ENCODE measurements around the gene GRM1. TPM values are rescaled to one million over a fixed set of nuclear protein-coding genes. Genes with fewer than 3 reads are reported as not detected.

GRM1 gene
- total and polyA plus RNA-seq, 9 of the 15 experiments (the other 6 are each of a cell fraction or from before 2014, with no cell fraction given): not detected

DNA sequence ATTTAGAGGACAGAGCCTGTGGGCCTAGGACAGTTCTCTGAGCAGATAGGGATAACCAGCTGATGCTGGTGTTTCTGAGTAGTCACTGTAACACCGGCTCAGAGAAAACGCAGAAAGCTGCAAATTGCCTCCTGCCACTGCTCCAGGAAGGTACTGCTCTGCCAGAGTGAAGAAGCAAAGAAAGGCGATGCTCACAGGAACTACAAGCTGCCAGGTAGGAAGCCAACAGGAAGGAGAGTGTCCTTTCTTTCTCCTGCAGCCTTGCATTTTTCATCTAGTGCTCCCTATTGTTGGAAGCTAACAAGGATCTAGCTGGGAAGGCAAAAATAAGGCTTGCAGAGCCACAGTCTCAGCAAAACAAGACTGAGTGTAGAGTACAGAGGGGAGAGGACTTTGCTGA is 444.1 kb downstream of the GRM1 start:
- CTCF ChIA-PET (ENCODE audit: low intra/inter-chr PET ratio): no interaction called here
- in situ Hi-C loops (cut with MboI): no loop called here
- no peaks in the 10 kb centered on the region for H3K79me2 ChIP-seq (ENCODE audit: control insufficient read depth, insufficient read depth, low read length)

More for the DNA sequence above, 444.1 kb downstream of the GRM1 start:
- BruUV-seq (replicated peaks): no TSS peak
- no peak for ATAC-seq
- Histone ChIP-seq H3K36me3 (ENCODE audit: control insufficient read depth, insufficient read depth, low read length) (no peaks in the 10 kb centered on the region), H3K4me1 (replicated peaks in 1 of 2; ENCODE audit: control insufficient read depth in 2 of 2, insufficient read depth in 2 of 2, low read length in 2 of 2) (no peaks in the 10 kb centered on the region), H3K27ac (ENCODE audit: extremely low read depth, low read depth, low read length) (no peak overlapping the region), H3K27me3 (ENCODE audit: control insufficient read depth in 2 of 2, insufficient read depth in 2 of 2, low read length in 2 of 2) (no peaks in the 10 kb centered on the region), H3K9me3 (replicated peaks; ENCODE audit: control insufficient read depth, insufficient read depth, low read depth, low read length) (no peaks in the 10 kb centered on the region), H3K9me1 (ENCODE audit: control insufficient read depth, insufficient read depth, low read length) (no peaks in the 10 kb centered on the region), H4K20me1 (replicated peaks; ENCODE audit: control insufficient read depth, insufficient read depth, low read length) (no peaks in the 10 kb centered on the region), H3K4me2 (ENCODE audit: insufficient read depth, low read length) (no peak overlapping the region), H3K9ac (ENCODE audit: insufficient read depth in 1 of 2, low read depth in 2 of 2, low read length in 2 of 2) (no peak overlapping the region), H2AFZ (ENCODE audit: low read depth, low read length) (no peak overlapping the region), H3K4me3 (no peak overlapping the region)
- FAIRE-seq: no peak
- POLR2A ChIA-PET: interaction anchor here (0.9 kb wide), 1 partner anchor 9 kb away, joined by 4 read pairs; no protein-coding TSS in a partner anchor
- no peak for DNase-seq (ENCODE audit: extremely low read depth in 1 of 4, low spot score in 3 of 4)
- WGBS (ENCODE audit: insufficient coverage, low coverage, missing lambda C conversion rate): 0% methylated on average over 3 of the region's 3 CpGs
- intact Hi-C loops (cut with micrococcal nuclease): no loop called here
- TF ChIP-seq, protein P1, sequence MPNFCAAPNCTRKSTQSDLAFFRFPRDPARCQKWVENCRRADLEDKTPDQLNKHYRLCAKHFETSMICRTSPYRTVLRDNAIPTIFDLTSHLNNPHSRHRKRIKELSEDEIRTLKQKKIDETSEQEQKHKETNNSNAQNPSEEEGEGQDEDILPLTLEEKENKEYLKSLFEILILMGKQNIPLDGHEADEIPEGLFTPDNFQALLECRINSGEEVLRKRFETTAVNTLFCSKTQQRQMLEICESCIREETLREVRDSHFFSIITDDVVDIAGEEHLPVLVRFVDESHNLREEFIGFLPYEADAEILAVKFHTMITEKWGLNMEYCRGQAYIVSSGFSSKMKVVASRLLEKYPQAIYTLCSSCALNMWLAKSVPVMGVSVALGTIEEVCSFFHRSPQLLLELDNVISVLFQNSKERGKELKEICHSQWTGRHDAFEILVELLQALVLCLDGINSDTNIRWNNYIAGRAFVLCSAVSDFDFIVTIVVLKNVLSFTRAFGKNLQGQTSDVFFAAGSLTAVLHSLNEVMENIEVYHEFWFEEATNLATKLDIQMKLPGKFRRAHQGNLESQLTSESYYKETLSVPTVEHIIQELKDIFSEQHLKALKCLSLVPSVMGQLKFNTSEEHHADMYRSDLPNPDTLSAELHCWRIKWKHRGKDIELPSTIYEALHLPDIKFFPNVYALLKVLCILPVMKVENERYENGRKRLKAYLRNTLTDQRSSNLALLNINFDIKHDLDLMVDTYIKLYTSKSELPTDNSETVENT (CRISPR knock-in tag; IDR thresholded peaks at IDR 0.05): no peak
- TF ChIP-seq FOXK1 (CRISPR knock-in tag; IDR thresholded peaks at IDR 0.05; ENCODE audit: borderline replicate concordance) (no peak), ZSCAN29 (IDR thresholded peaks at IDR 0.05) (no peak), ZNF583 (CRISPR knock-in tag; IDR thresholded peaks at IDR 0.05) (no peak), BRF1 (IDR thresholded peaks at IDR 0.05; ENCODE audit: borderline replicate concordance, extremely low read depth, insufficient read length) (no peak)
